NB4 (cell line): ENCODE data around the gene TBC1D14.
A peak's percentile ranks its signal among the peaks of the same experiment; 100 is the strongest.

Experiments
- POLR2A ChIP-seq: IDR thresholded peaks from 2 replicates; pipeline ENCODE4 v1.6.1; 2011; ENCODE audit warnings: mild to moderate bottlenecking; ENCODE audit not compliant: insufficient read length; ENCODE audit errors: extremely low read depth
- TF ChIP-seq, protein P1 (sequence below): IDR thresholded peaks from one replicate; pipeline ENCODE4 v1.5.1; 2012; ENCODE audit warnings: low read depth, low read length

DNA sequence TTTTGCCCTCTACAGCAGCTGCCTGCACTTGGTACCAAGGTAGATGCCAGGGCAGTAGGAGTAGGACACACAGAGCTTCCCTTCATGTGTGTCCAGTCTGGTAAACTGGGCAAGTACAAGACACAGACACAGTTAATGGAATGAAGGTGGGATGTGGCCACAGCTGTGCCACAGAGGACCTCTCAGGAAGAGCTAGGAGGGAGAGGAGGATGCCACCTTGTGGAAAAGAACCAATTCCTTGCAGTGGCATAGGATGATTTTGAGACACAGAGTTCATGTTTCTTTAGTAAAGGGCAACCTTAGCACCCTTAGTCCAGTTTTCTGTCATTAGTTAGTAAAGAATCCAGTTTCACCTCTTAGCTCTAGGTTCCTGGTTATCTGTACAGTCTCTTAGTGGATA lies 36.3 kb upstream of the TBC1D14 start:
- TF ChIP-seq, protein P1, sequence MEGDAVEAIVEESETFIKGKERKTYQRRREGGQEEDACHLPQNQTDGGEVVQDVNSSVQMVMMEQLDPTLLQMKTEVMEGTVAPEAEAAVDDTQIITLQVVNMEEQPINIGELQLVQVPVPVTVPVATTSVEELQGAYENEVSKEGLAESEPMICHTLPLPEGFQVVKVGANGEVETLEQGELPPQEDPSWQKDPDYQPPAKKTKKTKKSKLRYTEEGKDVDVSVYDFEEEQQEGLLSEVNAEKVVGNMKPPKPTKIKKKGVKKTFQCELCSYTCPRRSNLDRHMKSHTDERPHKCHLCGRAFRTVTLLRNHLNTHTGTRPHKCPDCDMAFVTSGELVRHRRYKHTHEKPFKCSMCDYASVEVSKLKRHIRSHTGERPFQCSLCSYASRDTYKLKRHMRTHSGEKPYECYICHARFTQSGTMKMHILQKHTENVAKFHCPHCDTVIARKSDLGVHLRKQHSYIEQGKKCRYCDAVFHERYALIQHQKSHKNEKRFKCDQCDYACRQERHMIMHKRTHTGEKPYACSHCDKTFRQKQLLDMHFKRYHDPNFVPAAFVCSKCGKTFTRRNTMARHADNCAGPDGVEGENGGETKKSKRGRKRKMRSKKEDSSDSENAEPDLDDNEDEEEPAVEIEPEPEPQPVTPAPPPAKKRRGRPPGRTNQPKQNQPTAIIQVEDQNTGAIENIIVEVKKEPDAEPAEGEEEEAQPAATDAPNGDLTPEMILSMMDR, result peak; percentile 18
- no peak for TF ChIP-seq POLR2A
